ENCODE data around the gene RCAN1. TPM values are rescaled to one million over a fixed set of nuclear protein-coding genes. Genes with fewer than 3 reads are reported as not detected.
A peak's percentile ranks its signal among the peaks of the same experiment; 100 is the strongest.

Gene RCAN1
- total RNA-seq, 2 experiments from 2014 or later: 11.5 to 13.2 TPM

DNA sequence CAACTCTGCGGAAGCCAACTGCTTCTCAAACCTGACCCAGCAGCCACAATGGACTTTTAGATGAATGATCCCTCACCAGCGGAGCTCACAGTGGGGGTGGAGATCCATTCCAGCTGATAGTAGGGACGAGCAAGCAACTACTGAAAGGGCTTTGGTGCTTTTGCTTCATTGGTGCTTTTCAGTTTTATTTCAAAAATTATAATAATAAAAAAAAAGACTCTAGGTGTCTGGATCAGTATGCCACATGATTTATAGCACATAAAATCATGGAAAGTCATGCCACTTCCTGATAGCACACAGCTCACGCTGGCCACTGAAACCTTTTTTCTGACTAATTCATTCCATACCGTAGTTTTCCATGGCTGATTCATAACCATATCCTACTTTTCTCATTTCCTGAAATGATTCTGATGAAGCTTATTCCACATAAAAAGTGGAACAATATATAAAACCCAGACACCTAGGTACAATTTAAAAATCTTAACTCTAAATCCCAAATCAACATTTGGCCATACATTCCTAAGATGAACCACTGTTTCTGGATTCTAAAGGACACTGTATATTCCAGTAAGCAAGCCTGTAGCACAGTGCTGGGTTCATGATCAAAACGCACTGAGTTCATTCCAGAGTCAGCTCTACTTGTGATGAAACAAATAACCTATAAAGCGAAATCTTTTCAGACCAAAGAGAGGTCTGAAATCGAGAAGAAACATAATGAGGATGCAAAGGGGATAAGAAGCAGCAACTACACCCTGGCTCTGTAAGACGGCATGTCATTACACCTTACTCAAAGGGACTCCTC lies 61.6 kb downstream of the RCAN1 start:
- peaks cover 26% of the 10 kb centered on the region for H3K36me3 Mint-ChIP-seq
- no peak for DNase-seq
- H3K9me3 Mint-ChIP-seq: peaks cover 10% of the 10 kb centered on the region
- H3K4me3 Mint-ChIP-seq: no peak overlapping the region
- H3K27ac Mint-ChIP-seq: peak overlapping the region; percentile 54
- H3K27me3 Mint-ChIP-seq: no peaks in the 10 kb centered on the region
- H3K4me1 Mint-ChIP-seq: peaks cover 11% of the 10 kb centered on the region

DNA sequence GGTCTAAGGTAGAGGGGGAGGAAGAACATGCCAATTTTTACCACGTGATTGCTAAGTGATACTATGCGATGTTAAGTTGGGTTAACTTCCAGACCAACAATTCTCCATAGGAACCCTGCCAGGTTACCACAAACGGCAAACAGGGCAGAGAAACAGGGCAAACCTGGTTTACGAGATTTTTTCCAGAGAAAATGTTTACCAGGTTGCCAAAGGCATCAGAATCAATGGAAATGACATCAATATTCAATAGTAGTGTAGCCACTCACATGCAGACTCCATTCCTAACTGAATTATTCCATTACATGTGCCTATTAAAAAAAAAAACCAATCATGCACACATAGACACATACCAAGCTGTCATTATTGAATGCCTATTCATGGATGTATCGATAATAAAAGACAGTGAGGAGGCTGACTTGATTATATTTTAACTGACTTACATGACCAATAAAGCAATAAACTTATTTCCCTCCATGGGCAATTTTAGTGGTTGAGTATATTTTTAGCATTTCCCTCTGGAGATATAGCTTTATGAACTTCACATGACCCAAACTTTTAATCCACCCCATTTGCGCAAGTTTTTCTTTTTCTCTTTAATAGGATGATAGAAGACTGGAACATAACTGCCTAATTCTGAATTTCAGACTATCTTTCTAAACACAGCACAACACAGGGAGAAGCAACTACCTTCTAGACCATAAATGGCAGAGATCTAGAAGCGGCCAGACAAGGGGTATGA lies 62.4 kb downstream of the RCAN1 start:
- Mint-ChIP-seq H3K4me3 (no peak overlapping the region), H3K9me3 (peaks cover 10% of the 10 kb centered on the region), H3K27me3 (no peaks in the 10 kb centered on the region), H3K27ac (peak overlapping the region; percentile 54), H3K36me3 (peaks cover 26% of the 10 kb centered on the region), H3K4me1 (peaks cover 11% of the 10 kb centered on the region)
- DNase-seq: no peak

DNA sequence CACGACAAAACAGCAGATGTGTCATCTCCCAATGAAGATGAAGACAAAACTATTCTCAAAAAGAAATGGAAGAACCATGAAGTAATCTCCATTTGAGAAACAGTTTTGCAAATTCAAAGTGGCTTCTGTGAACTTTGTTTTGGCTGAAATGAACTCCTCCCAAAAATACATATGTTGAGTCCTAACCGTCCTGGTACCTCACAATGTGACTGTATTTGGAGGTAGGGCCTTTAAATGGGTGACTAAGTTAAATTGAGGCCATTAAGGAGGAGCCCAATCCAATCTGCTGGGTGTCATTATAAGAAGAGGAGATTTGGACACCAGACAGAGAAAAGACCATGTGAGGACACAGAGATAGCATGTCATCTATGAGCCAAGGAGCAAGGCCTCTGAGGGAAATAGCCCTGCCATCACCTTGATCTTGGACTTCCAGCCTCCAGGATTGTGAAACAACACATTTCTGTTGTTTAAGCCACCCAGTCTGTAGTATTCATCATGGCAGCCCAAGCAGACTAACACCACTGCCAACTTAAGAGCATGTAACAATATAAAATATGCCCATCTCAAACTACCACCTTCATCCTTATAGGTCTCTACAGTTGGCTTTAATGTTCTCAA lies 64.6 kb downstream of the RCAN1 start:
- H3K4me1 Mint-ChIP-seq: peaks cover 21% of the 10 kb centered on the region
- H3K4me3 Mint-ChIP-seq: no peak overlapping the region
- peaks cover 26% of the 10 kb centered on the region for H3K36me3 Mint-ChIP-seq
- no peaks in the 10 kb centered on the region for H3K27me3 Mint-ChIP-seq
- no peak overlapping the region for H3K27ac Mint-ChIP-seq
- DNase-seq: no peak
- H3K9me3 Mint-ChIP-seq: peaks cover 10% of the 10 kb centered on the region

DNA sequence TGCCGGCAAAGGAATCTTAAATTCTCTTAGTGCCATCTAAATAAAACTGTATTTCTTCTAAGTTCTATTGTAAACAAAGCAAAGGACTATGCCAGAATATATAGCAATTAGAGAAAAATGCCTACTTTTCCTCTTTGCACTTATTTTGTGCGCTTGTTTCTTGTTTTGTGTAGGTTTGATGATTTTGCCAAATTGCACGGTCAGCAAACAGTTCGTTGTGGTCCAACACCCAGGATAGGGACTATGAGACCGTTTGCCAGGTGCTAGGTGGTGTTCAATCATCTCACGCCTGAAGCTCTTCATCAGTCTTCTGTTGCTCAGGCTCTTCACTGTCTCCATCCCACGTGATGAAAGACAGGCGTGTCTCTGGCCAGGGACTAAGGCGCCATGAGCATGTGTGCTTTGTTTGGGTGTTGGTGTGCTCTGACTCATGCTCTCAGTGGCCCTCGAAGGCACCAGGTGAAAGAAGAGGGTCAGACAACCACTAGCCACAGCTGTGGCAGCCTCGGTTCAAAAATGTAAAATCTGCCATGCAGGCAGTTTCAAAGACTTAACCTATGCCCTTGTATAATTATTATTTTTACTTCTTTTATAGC lies 66.0 kb downstream of the RCAN1 start:
- H3K27ac Mint-ChIP-seq: no peak overlapping the region
- no peaks in the 10 kb centered on the region for H3K27me3 Mint-ChIP-seq
- no peak for DNase-seq
- peaks cover 17% of the 10 kb centered on the region for H3K4me1 Mint-ChIP-seq
- H3K4me3 Mint-ChIP-seq: no peak overlapping the region
- peaks cover 14% of the 10 kb centered on the region for H3K36me3 Mint-ChIP-seq
- peaks cover 4% of the 10 kb centered on the region for H3K9me3 Mint-ChIP-seq

DNA sequence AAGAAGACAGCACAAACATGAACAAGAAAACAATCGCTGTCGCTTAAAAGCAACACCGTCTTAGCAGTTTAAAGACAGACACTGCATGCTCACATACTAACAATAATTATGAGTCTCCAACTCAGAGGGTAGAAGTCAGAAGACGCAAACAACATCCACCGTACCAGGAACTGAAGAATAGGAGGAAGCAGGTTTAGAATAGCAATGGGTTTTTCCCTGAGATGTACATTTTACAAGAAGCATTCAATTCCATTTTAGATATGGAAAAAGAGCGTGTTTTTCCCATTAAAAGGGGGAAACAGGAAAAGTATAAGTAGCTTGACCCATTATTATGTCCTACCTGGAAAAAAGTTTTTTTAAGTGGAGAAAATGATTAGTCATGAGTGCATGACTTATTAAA lies 68.4 kb downstream of the RCAN1 start:
- H3K36me3 Mint-ChIP-seq: peaks cover 15% of the 10 kb centered on the region
- no peak for DNase-seq
- H3K27ac Mint-ChIP-seq: peak overlapping the region; percentile 25
- H3K9me3 Mint-ChIP-seq: peaks cover 2% of the 10 kb centered on the region
- H3K4me1 Mint-ChIP-seq: peaks cover 10% of the 10 kb centered on the region
- no peak overlapping the region for H3K4me3 Mint-ChIP-seq
- H3K27me3 Mint-ChIP-seq: no peaks in the 10 kb centered on the region

DNA sequence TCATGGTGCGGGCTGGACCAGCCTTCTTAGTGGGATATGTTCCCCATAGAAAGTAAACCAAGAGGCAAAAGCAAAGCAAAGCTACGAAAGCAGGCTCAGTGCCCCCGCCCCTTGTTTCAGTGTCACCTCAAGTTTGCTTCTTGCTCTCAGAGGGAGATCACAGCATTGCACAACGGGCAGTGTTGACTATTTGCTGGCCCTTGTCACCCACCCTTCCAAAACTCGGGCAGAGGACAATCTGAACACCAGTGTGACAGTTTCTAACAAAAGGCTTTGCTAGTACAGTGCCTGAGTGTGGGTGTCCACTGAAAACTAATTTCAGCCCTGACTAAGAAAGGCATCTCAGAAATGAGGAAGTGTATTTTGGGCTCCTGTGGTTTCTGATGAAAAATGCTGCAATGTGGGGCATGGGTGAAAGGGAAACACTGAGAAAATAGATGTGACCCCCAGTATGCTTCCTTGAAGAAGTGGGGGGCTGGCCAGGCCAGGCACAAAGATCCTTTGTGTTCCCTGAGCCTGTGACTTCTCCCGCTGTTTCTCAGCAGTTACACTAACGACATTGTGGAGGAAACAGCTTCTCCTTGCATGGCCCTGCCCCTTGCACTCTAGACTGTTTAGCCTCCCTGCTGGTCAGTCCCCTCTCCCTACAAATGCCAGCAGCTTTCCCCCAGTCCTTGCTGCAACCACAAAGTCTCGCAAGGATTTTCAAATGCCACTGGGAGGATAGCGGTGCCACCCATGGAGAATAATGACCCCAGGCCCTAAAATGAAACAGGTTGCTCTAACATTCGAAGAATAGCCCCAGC lies 69.6 kb downstream of the RCAN1 start:
- Mint-ChIP-seq H3K4me3 (no peak overlapping the region), H3K9me3 (peaks cover 2% of the 10 kb centered on the region), H3K27ac (peak overlapping the region; percentile 42), H3K4me1 (peaks cover 10% of the 10 kb centered on the region), H3K27me3 (no peaks in the 10 kb centered on the region), H3K36me3 (peaks cover 15% of the 10 kb centered on the region)
- no peak for DNase-seq

DNA sequence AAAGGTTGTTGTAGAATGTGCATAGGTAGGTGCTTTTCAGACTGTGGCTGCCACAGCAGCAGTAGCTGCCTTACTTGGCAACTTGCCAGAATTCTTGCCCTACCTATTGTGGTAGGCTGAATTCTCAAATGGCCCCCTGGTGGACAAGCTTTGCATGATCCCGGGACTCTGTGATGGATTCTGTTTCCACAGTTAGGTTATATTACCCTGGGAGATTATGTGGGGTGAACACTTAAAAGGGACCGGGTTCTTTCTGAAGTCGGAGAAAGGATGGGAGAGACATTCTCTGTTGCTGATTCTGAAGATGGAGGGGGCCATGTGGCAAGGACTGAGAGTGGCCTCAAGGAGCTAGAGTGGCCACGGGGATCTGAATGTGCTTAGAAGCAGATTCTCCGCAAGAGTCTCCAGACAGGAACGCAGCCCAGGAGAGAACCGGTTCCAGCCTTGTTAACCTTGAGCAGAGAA lies 70.8 kb downstream of the RCAN1 start:
- peaks cover 10% of the 10 kb centered on the region for H3K4me1 Mint-ChIP-seq
- H3K36me3 Mint-ChIP-seq: peaks cover 12% of the 10 kb centered on the region
- peaks cover 2% of the 10 kb centered on the region for H3K9me3 Mint-ChIP-seq
- H3K27ac Mint-ChIP-seq: no peak overlapping the region
- DNase-seq: peak; percentile 36
- H3K4me3 Mint-ChIP-seq: no peak overlapping the region
- H3K27me3 Mint-ChIP-seq: no peaks in the 10 kb centered on the region

DNA sequence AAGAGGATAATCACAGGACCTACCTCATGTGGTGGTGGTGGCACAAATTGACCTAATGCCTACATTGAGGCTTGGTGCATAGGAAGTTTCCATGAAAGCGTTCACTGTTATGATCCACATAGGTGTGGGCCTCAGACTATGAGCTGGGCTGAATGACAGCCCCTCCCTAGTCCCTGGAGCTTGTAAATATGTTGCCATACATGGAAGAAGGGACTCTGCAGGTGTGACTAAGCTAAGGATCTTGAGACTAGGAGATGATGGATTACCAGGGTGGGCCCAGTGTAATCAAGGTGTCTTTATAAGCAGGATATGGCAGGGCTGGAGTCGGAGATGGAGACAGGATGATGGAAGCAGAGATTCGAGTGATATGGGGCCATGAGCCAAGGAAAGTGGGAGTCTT lies 71.9 kb downstream of the RCAN1 start:
- Mint-ChIP-seq H3K4me3 (no peak overlapping the region), H3K4me1 (peaks cover 10% of the 10 kb centered on the region), H3K36me3 (peaks cover 12% of the 10 kb centered on the region), H3K27me3 (no peaks in the 10 kb centered on the region), H3K9me3 (peaks cover 2% of the 10 kb centered on the region), H3K27ac (peak overlapping the region; percentile 14)
- no peak for DNase-seq

DNA sequence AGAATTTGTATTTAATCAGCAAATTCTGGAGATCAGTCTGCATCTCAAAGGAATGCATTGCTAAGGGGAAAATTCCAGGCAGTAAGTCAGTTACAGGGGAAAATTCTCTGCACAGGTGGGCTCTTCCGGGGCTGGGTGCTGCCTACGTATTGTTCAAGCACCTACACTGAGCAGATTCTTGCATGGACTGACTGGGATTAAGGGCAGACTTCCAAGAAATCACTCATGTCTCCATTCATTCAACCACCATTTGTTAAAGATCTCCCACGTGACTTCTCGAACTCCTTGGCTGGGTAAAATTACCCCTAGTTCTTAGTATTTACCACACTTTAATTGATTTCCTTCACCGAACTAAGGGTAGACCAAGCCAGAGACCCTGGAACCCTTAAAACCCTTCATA lies 74.7 kb downstream of the RCAN1 start:
- peaks cover 12% of the 10 kb centered on the region for H3K36me3 Mint-ChIP-seq
- no peak for DNase-seq
- peaks cover 5% of the 10 kb centered on the region for H3K4me1 Mint-ChIP-seq
- peaks cover 2% of the 10 kb centered on the region for H3K9me3 Mint-ChIP-seq
- no peak overlapping the region for H3K4me3 Mint-ChIP-seq
- no peaks in the 10 kb centered on the region for H3K27me3 Mint-ChIP-seq
- H3K27ac Mint-ChIP-seq: no peak overlapping the region

DNA sequence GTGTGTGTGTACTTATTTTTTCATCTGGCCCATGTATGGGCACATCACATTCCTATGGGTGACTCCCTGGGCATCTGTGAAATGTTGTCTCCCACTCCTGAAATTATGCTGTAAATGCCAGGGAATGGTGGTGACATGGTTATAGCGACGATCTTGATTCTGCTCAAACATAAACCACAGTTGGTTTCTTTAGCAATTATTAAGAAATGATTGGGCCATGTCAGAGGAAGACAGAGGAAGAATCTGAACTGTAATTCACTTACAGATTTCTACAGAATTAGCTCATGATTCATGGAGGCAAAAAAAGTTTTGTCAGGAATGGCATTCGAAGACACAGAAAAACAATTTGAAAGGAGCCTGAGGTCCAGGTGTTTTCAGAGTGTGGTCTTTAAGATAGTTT lies 77.1 kb downstream of the RCAN1 start:
- H3K4me3 Mint-ChIP-seq: no peak overlapping the region

DNA sequence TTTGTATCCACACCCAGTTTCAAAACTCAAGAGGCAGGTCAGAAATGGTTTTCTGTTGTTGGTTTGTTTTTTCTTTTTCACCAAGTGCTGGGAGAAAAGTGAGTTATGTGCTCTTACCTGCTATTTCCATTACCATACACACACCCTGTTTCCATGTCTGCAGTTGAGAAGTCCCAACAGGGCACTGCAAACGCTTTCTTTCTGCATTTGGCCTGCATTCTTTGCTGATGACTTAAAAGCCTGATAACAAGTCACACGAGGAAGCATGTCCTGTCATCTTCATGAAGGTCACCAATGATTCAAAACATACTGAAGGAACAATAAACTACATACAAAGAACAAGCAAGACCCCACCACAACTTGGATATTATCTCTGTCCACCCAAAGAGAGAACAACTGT lies 78.1 kb downstream of the RCAN1 start:
- H3K4me3 Mint-ChIP-seq: no peak overlapping the region

More for the DNA sequence above, 77.1 kb downstream of the RCAN1 start:
- H3K4me1 Mint-ChIP-seq: peaks cover 11% of the 10 kb centered on the region
- H3K9me3 Mint-ChIP-seq: no peaks in the 10 kb centered on the region
- no peak for DNase-seq
- peaks cover 11% of the 10 kb centered on the region for H3K36me3 Mint-ChIP-seq
- H3K27me3 Mint-ChIP-seq: no peaks in the 10 kb centered on the region
- H3K27ac Mint-ChIP-seq: no peak overlapping the region

DNA sequence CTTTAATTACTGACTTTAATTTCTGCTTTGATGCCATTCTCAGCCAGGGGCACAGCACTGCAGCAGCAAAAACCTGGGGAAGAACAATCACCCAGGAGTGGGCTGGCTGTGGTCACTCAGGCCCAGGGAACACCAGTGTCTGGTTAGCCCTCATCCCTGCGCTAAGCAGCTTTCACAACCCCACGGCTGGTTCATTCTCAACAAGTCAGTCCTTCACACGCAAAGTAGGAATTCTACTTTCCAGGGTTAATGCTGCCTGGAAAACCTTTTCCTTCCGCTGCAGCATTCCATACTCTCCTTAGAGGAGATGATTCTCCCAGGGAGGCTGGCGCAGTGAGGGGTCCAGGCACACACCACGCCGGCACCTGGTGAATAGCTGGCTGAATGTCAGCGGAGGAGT lies 78.6 kb downstream of the RCAN1 start:
- Mint-ChIP-seq H3K4me1 (peaks cover 11% of the 10 kb centered on the region), H3K4me3 (no peak overlapping the region), H3K36me3 (peaks cover 2% of the 10 kb centered on the region), H3K27ac (no peak overlapping the region), H3K27me3 (no peaks in the 10 kb centered on the region), H3K9me3 (no peaks in the 10 kb centered on the region)
- DNase-seq: no peak

More for the DNA sequence above, 78.1 kb downstream of the RCAN1 start:
- H3K27me3 Mint-ChIP-seq: no peaks in the 10 kb centered on the region
- H3K36me3 Mint-ChIP-seq: peaks cover 2% of the 10 kb centered on the region
- H3K27ac Mint-ChIP-seq: no peak overlapping the region
- no peaks in the 10 kb centered on the region for H3K9me3 Mint-ChIP-seq
- H3K4me1 Mint-ChIP-seq: peaks cover 11% of the 10 kb centered on the region
- no peak for DNase-seq

DNA sequence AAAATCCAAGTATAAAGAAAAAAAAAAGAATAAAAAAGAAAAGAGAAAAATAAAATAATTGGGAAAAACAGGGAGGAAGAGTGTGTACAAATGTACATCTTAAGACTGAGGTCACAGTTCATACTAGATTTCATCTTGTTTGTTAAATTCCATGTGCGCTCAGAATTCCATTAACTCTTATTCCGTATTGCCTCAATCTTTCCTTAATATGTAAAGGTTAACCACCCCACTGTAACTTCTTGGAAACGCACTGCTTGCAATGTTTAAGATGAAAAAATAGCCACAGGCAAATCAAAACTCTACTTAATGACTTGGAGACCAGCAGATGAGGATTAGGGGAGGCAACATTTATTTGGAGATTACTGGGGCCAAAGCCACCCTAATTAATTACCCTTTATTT lies 79.0 kb downstream of the RCAN1 start:
- peaks cover 11% of the 10 kb centered on the region for H3K4me1 Mint-ChIP-seq
- no peak for DNase-seq
- no peaks in the 10 kb centered on the region for H3K9me3 Mint-ChIP-seq
- H3K4me3 Mint-ChIP-seq: no peak overlapping the region
- peaks cover 3% of the 10 kb centered on the region for H3K36me3 Mint-ChIP-seq
- no peaks in the 10 kb centered on the region for H3K27me3 Mint-ChIP-seq
- no peak overlapping the region for H3K27ac Mint-ChIP-seq

DNA sequence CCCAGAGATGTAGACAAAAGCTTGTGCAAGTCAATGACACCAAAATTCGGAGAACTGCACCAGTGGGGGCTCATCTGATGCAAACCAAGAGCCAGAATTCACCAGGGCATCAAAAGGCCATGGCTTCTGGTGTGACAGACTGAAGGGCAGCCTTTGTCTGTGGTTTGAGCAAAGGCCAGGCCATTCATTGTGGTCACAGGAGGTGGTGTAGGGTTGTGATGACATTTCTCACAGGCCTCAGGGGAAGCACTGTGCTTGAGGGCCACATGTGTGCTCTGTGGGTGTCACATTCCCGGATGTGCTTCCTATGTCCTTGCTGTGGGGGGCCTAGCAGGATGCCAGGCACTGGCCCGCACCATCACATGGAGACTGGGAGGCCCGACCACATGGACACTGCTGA lies 80.4 kb downstream of the RCAN1 start:
- Mint-ChIP-seq H3K27me3 (no peaks in the 10 kb centered on the region), H3K36me3 (peaks cover 7% of the 10 kb centered on the region), H3K27ac (peak overlapping the region; percentile 78), H3K4me3 (no peak overlapping the region), H3K9me3 (peaks cover 1% of the 10 kb centered on the region), H3K4me1 (peaks cover 11% of the 10 kb centered on the region)
- DNase-seq: peak; percentile 36
